Measurements from ENCODE around the gene PCDHGA10. TPM values are rescaled to one million over a fixed set of nuclear protein-coding genes. Genes with fewer than 3 reads are reported as not detected.

The PCDHGA10 gene
- total and polyA plus RNA-seq, 9 of the 15 experiments (the other 6 are each of a cell fraction or from before 2014, with no cell fraction given): 0.01 to 0.11 (median 0.05) TPM

- in situ Hi-C loops (cut with MboI): no loop called here
- peak within 1 kb of the TSS; percentile 2; the same call in 1 of the 2 replicates for H3K4me3 ChIP-seq
- H3K9ac ChIP-seq (ENCODE audit: insufficient read depth in 1 of 2, low read depth in 2 of 2, low read length in 2 of 2): no peak within 1 kb of the TSS
- no TSS peak for BruUV-seq (replicated peaks)
- peak; percentile 78 for ATAC-seq
- no peaks in the 10 kb centered on the region for H3K9me1 ChIP-seq (ENCODE audit: control insufficient read depth, insufficient read depth, low read length)
- H3K4me2 ChIP-seq (ENCODE audit: insufficient read depth, low read length): peak within 1 kb of the TSS; percentile 23; the same call in 1 of the 2 replicates
- H3K4me1 ChIP-seq (replicated peaks in 1 of 2; ENCODE audit: control insufficient read depth in 2 of 2, insufficient read depth in 2 of 2, low read length in 2 of 2): peaks cover 0 to 13% of the 10 kb centered on the region in 2 experiments; a peak in 1 of 5 replicates
- H3K79me2 ChIP-seq (ENCODE audit: control insufficient read depth, insufficient read depth, low read length): no peaks in the 10 kb centered on the region
- CTCF ChIA-PET (ENCODE audit: low intra/inter-chr PET ratio): interaction anchor here (1.3 kb wide), 1 partner anchor 172 kb away, joined by 3 read pairs; no protein-coding TSS in a partner anchor
- peak; percentile 59 for FAIRE-seq
- no peaks in the 10 kb centered on the region for H3K9me3 ChIP-seq (replicated peaks; ENCODE audit: control insufficient read depth, insufficient read depth, low read depth, low read length)
- H2AFZ ChIP-seq (ENCODE audit: low read depth, low read length): peak within 1 kb of the TSS; percentile 41; the same call in 1 of the 2 replicates
- 31% methylated on average over 35 of the region's 38 CpGs for WGBS (ENCODE audit: insufficient coverage, low coverage, missing lambda C conversion rate)
- no peaks in the 10 kb centered on the region for H3K36me3 ChIP-seq (ENCODE audit: control insufficient read depth, insufficient read depth, low read length)
- POLR2A ChIA-PET: interaction anchor here (0.7 kb wide), 1 partner anchor 524 kb away, joined by 3 read pairs; no protein-coding TSS in a partner anchor
- H3K27ac ChIP-seq (ENCODE audit: extremely low read depth, low read depth, low read length): no peak within 1 kb of the TSS
- intact Hi-C loops (cut with micrococcal nuclease): no loop called here
- peaks cover 0 to 31% of the 10 kb centered on the region in 2 experiments; a peak in 3 of 5 replicates for H3K27me3 ChIP-seq (ENCODE audit: control insufficient read depth in 2 of 2, insufficient read depth in 2 of 2, low read length in 2 of 2)
- peak in 1 of 4 experiments; percentile 24 for DNase-seq (ENCODE audit: extremely low read depth in 1 of 4, low spot score in 3 of 4)
- no peaks in the 10 kb centered on the region for H4K20me1 ChIP-seq (replicated peaks; ENCODE audit: control insufficient read depth, insufficient read depth, low read length)
- TF ChIP-seq MBD2 (IDR thresholded peaks at IDR 0.05; ENCODE audit: borderline replicate concordance, low read depth): no peak
- TF ChIP-seq RAD21 (CRISPR knock-in tag; conservative IDR thresholded peaks at IDR 0.05 in 1 of 2, IDR thresholded peaks at IDR 0.05 in 1 of 2): peak; percentile 21 to 35; a peak in 3 of 4 replicates
- TF ChIP-seq FOXA3 (CRISPR knock-in tag; conservative IDR thresholded peaks at IDR 0.05 in 1 of 2, IDR thresholded peaks at IDR 0.05 in 1 of 2): no peak
- TF ChIP-seq E2F6 (IDR thresholded peaks at IDR 0.05; ENCODE audit: borderline replicate concordance in 1 of 2, extremely low read depth in 1 of 2, insufficient read depth in 1 of 2, insufficient read length in 1 of 2, low read depth in 1 of 2, low read length in 1 of 2, poor library complexity in 1 of 2, severe bottlenecking in 1 of 2): peak in 1 of 2 experiments; percentile 78
- TF ChIP-seq PTRF (tag; IDR thresholded peaks at IDR 0.05): no peak
- no peak for TF ChIP-seq POLR2AphosphoS5 (IDR thresholded peaks at IDR 0.05; ENCODE audit: control insufficient read depth, insufficient read depth, low read depth, low read length)
- TF ChIP-seq MYNN (IDR thresholded peaks at IDR 0.05): no peak
- no peak for TF ChIP-seq MYNN (CRISPR knock-in tag; IDR thresholded peaks at IDR 0.05)
- TF ChIP-seq ATF7 (IDR thresholded peaks at IDR 0.05): no peak
- no peak for TF ChIP-seq E2F8 (IDR thresholded peaks at IDR 0.05; ENCODE audit: low read depth, partially characterized antibody)
- no peak for TF ChIP-seq PHF21A (IDR thresholded peaks at IDR 0.05; ENCODE audit: borderline replicate concordance, low read depth)
- no peak for TF ChIP-seq NR0B1 (IDR thresholded peaks at IDR 0.05; ENCODE audit: partially characterized antibody)
Observed at GRCh38 chr5:141392429-141393198, 20.2 kb upstream of the PCDHGA10 start, which contains the start of gene PCDHGA8. Gene PCDHGA8 (plus strand): TSS chr5:141392633. CDS start chr5:141392814, 181 bp downstream.
